ENCODE data around the gene TAB2.

DNA sequence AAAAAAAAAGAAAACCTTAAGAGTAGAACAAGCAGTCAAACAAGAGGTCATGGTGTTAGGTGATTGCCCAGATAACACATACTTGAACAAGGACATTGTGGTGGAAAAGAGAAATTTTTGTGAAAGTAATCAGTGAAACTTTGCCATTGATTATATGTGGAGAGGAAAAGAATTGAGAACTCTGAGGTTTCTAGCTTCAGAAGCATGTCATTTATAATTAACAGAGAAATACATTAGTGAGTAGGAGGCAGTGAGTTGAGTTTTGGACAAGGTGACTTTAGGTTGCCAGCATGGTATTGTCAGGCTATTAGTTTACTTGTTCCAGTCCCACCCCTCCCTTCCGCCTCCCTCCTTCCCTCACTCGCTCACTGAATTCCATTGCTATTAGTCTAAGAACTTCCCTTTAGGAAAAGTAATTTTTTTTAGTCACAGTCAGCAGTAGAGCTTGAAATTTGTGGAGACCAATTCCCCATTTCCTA lies 17.2 kb downstream of the TAB2 start:
- TF ChIP-seq CTCF (conservative IDR thresholded peaks at IDR 0.05), result no peak
- TF ChIP-seq EZH2 (IDR thresholded peaks at IDR 0.05; ENCODE audit: low read depth), result no peak

Data from PC-9 (cell line).